ENCODE results near the gene HIRA. TPM values are rescaled to one million over a fixed set of nuclear protein-coding genes. Genes with fewer than 3 reads are reported as not detected.

The HIRA gene
- total and polyA plus RNA-seq, 9 of the 15 experiments (the other 6 are each of a cell fraction or from before 2014, with no cell fraction given): 0.96 to 132 (median 58.4) TPM

- TF ChIP-seq TEAD1 (CRISPR knock-in tag; IDR thresholded peaks at IDR 0.05): 0 out of 4 replicates have a peak, but pooled peaks of 1 of the 2 experiments have one; percentile 27
- no peak for TF ChIP-seq FOXP1 (CRISPR knock-in tag; IDR thresholded peaks at IDR 0.05)
- TF ChIP-seq TBP (optimal IDR thresholded peaks at IDR 0.05; ENCODE audit: low read depth, low read length): no peak
- no peak for TF ChIP-seq TRIM24 (IDR thresholded peaks at IDR 0.05)
- no peak for TF ChIP-seq POLR2AphosphoS2 (IDR thresholded peaks at IDR 0.05; ENCODE audit: low read length)
- no peak for TF ChIP-seq RREB1 (CRISPR knock-in tag; IDR thresholded peaks at IDR 0.05)
- TF ChIP-seq SMAD1 (IDR thresholded peaks at IDR 0.05; ENCODE audit: low read depth, low read length, partially characterized antibody): no peak
- no peak for TF ChIP-seq NKRF (IDR thresholded peaks at IDR 0.05; ENCODE audit: borderline replicate concordance)
- no peak for TF ChIP-seq POLR2G (IDR thresholded peaks at IDR 0.05; ENCODE audit: low read depth, low read length)
- TF ChIP-seq SIN3B (IDR thresholded peaks at IDR 0.05; ENCODE audit: low read depth): no peak
- TF ChIP-seq CHCHD3 (CRISPR knock-in tag; IDR thresholded peaks at IDR 0.05): no peak
- TF ChIP-seq MEF2A (IDR thresholded peaks at IDR 0.05; ENCODE audit: control insufficient read depth, low read depth, low read length): no peak
Observed at GRCh38 chr22:19463491-19464469, 32.2 kb upstream of the HIRA start (continued).
